Stimulated activated CD8-positive, alpha-beta memory T cell treated with anti-CD3 and anti-CD28 coated beads, Interleukin-12 subunit alpha, Interleukin-12 subunit beta, amount 100 ng/mL, for 24 hours (primary cell): ENCODE results near the gene ZDHHC1.

ENCODE experiments used
- DNase-seq: peaks from one replicate; pipeline ENCODE4 v3.0.0-alpha.2; 2020; ENCODE audit errors: extremely low read depth

Gene ZDHHC1, protein sequence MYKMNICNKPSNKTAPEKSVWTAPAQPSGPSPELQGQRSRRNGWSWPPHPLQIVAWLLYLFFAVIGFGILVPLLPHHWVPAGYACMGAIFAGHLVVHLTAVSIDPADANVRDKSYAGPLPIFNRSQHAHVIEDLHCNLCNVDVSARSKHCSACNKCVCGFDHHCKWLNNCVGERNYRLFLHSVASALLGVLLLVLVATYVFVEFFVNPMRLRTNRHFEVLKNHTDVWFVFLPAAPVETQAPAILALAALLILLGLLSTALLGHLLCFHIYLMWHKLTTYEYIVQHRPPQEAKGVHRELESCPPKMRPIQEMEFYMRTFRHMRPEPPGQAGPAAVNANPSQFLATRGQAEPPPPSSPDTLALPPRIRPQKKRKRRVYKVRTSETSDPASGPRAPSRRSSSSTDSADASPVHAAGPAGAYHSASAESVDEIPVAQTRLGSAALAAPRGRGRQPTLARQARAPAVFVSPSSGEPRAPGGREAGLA

DNA sequence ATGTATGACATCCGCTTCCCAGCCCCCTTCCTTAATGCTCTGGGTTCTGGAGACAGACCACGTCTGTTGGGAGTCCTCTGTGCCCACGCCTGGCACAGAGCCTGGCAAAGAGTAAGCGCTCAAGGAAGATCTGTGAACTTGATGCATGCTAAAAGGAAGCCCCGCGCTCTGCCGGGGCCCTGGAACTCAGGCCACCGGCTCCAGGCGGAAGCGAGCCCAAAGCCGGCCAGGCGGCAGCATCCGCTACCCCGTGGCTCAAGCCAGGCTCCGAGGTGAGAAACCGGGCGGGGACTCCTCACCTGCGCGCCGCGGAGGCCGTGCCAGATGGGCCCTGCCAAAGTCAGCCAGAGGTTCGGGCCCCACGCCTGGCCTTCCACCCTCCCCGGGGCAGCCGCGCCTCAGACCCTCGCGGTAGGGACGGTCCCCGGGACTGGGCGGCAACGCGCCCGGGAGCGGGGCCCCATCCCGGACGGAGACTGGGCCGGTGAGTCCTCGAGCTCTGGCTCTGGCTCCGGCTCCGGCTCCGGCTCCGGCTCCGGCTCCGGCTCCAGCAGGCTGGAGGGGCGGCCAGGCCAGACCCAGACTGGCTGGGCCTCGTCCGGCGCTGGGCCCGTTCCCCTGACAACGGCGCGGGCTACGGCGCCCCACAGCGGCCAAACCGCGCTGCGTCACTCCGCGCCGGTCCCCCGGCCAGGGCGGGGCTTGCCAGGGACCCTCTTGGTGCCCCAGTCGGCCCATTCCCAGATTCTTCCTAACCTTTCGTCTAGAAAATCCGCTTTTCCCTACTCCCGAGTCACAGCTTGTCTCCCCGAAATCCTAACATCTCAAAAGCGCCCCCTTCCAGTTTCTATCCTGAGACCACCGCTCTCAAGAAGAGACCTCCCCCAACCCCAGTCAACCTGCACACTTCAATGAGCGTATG is at the start of gene ZDHHC1:
TSS of gene ZDHHC1 (minus strand) at position 606 of the 922 bp plus-strand sequence. CDS start 8,702 bp downstream, outside the sequence.
- no peak for DNase-seq

DNA sequence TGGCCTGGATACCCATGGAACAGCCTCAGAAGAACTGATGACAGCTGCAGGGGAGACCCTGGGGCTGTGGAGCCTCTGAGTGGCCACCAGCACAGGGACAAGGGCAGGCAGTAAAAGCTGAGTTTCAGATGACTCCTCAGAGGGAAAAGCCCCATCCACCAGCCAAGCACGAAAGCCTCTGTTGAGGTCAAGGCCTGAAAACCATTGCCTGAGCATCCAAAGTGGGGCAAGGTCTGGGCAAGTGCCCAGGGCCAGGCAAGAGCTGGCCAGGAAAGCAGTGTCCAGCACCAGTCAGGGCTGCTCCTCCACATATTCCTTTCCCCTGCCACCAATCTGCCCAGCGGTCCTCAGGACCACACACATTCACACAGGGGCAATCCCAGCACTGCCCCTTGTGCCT is 48.3 kb upstream of the ZDHHC1 start:
- no peak for DNase-seq

DNA sequence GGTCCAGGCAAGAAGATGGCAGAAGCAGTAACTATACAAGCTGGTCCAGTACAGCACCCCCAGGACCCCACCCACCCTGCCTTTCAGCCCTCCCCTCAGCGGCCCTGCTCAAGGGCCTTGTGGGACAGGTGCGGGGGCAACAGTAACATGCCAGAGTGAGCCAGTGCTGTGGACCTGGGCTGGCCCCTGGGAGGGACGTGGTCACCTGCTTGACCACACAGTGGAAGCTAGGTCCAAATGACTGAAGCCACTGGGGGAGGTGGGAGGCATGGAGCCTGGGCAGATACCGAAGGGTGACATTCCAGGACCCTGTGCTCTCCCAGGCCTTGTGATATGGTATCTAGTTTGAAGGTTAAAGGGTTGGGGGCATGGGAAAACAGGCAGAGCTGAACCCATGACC is 47.4 kb upstream of the ZDHHC1 start:
- DNase-seq = no peak

DNA sequence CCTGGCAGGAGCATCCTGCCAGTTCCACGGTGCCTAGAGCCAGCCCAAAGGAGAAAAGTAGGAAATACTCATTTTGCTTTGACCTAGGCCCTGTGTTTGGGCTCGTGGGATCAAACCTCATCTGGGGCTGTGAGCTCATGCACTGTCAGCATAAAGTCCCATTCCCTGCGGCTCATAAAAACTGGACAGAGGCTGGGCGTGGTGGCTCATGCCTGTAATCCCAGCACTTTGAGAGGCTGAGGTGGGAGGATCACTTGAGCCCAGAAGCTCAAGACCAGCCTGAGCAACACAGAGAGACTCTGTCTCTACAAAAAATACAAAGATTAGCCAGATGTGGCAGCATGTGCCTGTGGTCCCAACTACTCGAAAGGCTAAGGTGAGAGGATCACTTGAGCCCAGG is 46.8 kb upstream of the ZDHHC1 start:
- DNase-seq = no peak

DNA sequence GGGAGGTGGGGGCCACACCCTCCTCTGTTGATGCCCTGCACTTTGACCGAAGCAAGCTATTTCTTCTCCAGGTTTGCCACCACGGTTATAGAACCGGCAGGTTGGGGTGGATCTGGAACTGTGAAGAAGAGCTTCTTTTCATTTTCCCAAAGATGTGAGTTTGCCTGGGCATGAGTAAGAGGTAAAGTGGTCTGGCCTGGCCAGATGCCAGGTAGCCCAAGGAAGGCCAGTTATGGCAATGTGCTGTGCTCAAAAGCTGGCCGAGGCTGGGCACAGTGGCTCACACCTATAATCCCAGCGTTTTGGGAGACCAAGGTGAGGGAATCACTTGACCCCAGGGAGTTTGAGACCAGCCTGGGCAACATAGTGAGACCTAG is 46.0 kb upstream of the ZDHHC1 start:
- no peak for DNase-seq

DNA sequence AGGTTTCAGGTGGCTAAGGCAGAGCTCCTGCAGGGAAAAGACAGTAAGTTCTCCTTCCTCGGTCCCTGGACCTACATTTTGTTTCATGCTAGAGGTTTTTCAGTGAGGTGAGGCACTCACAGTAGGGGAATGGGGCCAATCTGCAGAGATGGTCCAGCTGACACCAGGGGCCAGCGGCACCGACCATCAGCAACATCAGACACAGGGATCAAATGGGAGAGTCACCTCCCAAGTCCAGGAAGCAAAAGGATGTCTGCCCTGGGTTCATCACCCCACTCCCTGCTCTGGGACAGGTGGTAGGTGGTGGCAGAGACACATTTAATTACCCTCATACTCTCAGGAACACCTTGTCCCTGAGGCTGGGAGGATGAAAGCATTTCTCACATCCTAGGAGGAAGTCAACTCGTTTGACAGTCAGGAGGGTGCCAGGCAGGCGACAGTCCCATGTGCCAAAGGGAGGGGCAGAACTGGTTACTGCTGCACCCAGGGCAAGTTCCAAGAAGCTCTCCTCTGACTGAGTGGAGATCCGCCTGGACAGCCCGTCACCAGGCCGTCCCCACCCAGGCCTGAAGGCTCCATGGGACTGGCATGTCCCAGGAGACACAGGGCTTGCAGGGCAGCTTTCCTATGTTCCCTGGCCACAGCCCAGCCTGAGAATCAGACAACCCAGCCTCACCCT is 45.5 kb upstream of the ZDHHC1 start:
- no peak for DNase-seq

DNA sequence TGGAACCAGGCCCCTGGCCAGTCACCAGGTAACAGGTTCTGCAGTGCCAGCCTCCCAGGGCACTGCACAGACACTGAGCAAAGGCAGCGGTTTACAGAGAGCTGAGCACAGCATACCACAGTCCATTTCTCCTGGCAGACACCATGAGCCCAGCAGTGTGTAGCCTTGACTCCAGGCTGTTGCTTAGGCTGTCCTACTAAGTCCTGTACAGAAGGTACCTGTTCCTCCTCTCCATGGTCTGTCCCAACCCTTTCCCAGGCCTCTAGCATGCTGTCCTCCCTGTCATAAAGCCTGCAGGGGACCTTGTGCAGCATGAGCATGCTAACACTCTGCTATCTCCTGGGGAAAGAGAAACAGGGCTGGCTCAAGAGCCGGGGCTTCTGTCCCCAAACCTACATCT is 44.7 kb upstream of the ZDHHC1 start:
- DNase-seq = no peak

DNA sequence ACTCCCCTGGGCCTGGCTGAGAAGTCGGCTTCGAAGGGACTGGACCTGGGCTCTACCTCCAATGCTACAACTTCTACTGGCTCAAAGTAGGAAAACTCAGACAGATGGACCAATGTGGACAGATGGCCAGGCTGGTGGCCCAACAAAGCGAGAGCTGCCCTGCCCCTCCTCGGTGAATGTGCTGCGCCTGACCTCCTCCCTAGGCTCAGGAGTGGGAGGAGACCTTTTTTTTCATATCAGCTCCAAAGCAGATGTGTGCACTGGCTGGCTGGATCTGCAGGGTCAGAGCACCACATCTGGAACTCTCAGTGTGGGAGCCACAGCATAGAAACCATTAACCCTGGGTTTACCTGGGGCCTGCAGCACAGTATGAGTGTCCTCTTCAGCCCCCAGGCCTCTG is 43.9 kb upstream of the ZDHHC1 start:
- no peak for DNase-seq

DNA sequence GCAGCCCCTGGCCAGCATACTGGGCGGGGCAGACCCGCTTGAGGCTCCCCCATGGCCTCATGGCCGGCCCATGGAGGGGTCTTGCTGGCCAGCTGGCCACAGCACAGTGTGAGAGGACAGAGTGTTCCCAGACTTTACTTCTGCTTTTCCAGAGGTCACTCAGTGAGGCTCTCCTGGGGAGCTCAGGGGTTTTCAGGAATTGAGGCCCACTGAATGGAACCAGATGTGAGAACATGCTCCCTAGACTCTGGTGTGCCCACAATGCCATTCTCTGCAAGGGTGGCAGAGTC is 43.5 kb upstream of the ZDHHC1 start:
- no peak for DNase-seq

DNA sequence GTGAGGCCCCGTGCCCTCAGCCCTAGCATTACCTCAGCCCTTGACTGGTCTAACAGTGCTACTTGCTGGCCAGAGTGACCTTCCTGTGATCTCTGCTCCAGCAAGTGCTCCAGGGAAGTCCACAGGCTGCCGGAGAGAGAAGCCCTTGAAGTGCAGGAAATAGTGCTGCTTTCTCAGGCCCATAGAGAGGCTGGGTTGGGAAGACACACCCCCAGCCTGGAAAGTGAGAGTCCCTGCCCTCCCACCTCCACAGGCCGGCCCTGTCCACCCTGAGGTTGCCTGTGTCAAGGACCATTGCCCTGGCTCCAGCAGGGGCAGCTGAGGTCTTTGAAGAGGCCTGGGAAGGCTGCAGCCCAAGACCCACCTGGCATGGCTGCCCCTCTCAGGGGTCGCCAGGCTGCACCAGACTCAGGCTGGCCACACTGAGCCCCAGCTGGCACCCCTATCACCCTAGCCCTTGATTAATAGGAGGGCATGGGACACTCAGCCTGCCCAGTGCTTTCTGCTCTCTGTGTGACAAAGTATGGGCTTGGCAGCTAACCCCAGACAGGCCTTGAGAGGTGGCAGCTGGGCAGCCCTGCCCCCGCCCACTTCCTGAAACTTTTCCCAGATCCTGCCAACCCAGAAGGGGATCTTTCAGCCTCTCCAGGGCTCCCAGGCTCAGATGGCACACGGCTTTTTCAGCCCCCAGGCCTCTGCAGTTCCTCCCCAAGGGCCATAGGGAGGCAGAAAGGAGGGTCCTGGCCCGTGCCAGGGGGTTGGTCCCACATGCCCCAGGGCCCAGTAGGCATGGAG is 43.0 kb upstream of the ZDHHC1 start:
- no peak for DNase-seq

DNA sequence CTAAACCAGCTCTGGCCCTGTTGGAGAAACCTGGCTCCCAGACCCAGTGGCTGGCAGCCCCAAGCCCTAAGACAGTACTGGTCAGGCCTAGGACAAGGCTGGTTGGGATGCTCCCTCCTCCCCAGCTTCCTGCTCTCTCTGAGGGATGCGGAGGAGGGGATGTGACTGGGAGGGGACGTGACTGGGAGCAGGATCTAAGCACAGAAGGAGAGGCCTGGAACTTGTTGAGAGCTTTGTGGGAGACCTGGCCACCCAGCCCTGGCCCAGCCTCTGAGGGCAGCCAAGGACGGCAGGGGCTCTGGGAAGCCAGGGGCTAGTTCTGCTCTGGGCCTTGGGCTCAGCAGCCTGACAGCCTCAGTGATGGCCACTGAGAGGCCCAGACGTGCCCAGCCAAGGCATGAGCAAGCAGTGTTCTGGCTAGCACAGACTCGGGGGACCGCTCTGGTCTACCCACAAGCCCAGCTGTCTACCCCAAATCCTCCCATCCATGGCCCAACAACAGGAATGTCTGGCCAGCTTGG is 41.9 kb upstream of the ZDHHC1 start:
- no peak for DNase-seq

DNA sequence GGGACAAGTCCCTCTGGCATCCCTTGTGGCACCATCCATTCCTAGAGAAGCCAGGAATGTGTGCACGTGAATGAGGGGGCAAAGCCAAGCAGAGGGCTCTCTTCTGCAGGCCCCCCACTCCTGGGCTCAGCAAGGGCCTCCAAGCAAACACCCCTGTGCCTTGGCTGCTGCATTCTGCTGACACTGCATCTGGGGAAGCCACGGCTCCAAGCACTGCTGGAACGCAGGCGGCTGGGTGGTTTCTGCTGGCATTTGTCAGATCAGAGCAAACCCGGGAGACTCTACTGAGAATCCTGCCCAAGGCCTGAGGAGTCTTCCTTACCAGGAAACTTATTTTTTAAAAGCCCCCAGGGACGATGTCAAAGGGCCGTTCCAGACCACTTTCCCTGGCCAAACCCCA is 41.3 kb upstream of the ZDHHC1 start:
- DNase-seq = no peak

DNA sequence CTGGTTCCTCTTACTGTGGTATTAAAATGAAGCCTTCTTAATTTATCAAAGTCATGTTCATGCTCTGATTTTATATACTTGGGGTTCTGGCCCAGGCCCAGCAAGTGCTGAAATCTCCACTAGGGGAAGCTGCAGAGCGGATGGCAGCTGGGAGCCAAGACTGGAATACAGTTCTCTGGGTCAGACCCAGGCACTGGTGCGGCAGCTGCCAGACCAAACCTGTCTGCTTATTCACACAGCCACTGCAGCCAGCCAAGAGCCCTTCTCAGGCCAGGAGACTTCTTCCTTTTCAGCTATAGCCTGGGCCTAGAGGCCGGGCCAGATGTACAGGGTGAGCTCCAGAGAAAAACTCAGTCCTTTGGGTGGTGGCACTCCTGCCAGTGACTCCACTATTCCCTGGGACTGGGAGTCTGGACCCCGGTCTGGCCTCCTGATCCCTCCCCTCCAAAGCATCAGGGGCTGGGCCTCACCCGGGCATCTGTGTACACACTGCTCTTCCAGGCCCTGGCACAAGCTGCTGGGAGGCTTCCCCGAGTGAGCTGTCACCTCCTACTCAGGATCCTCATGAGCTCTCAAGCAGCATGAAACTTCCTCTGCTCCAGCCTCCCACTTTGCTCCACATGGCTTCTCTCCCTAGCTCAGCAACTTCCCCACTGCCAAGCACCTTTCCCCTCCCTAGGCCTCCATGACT is 40.3 kb upstream of the ZDHHC1 start:
- DNase-seq = no peak

DNA sequence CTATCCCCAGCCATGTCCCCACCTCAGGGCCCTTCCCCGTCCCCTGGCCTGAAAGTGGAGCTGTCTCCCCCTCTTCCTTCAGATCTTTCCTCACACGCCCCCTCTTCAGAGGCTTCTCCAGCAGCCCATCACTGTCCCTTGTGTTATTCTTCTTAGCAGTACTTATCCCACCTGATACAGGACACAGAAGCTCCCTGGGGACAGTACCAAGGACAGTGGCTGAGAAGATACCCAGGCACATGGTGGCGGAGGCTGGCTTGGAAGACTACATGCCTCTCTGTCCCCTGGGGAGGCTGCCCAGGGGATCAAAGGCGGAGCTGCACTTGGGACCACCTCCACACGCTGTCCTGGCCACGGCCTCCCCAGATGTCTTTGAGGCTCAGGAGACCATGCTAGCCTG is 38.6 kb upstream of the ZDHHC1 start:
- DNase-seq = no peak

DNA sequence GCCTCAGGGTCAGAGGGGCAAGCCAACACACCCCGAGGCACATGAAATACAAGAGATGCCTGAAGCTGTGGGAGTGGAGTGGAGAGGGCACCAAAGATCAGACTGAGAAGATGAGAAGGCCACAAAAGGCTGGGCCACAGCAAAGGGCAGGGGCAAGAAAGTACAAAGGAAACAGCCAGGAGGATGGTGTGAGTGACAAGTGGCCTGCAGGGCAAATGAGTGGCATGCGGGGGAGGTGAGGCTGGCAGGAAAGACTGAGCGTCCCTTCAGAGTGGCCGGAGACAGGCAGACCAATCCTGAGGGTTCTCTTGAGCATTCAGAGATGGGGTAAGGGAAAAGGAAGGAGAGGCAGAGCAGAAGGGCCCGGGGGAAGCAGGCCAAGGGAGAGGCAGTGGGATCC is 37.8 kb upstream of the ZDHHC1 start:
- DNase-seq = no peak

DNA sequence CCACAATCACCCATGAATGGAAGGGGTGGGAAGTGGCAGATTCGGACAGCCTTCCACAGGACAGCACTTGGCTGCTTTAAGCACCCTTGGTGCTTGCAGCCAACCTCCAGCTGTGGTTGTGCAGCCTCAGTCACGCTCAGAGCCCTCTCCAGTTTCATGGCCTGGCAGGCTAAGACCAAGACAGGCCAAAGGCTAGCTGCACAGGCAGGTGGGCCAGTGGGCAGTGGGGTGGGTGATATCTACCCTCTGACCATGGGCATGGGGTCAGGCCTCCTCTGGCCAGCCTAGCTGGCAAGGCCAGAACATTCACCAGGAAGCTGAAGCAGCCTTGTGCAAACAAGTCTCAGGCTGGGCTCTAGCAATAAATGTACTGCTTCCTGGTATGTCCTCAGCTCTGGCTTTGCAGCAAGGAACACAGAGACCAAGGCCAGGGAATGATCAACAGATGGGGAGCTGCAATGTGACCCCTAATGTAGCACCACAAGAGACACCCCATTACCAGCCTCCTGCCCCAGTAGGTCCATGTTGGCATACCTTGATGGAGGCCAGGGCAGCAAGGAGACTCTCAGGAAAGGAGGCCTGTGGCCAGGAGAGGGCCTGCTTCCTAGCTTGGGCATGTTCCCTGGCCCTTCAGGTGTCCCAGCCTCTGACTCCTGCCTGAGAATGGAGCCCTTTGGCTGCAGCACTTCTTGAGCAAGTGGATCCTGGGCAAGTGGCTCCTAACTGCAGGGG is 35.6 kb upstream of the ZDHHC1 start:
- no peak for DNase-seq

DNA sequence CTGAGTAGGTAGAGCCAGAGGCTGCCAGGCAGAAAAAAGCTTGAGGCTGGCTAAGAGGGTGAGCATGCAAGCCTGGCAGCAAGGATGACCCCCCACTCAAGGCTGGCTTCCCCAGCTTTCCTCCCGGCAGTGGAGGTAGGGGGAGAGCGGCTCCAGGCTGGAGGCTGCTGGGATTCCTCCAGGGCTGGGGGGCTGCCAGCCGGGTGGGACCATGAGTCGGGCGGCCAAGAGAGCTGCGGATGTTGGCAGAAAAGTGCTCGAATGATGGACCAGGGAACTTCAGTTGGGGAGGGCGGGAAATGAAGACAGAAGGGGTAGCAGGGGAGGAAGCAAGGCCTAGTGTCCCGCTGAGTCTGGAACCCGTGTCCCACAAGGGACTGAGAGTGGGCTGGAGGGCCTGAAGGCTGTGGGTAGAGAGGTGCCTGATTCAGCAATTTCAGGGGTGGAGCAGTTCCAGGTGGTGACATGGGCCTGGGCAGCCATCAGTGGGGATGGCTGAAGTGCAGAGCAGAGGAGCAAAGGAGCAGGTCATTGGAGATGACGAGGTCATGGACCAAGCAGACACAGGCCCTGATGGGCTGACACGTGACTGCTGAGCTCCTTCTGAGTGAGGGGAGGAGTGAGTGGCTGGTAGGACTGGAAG is 34.9 kb upstream of the ZDHHC1 start:
- DNase-seq = no peak

DNA sequence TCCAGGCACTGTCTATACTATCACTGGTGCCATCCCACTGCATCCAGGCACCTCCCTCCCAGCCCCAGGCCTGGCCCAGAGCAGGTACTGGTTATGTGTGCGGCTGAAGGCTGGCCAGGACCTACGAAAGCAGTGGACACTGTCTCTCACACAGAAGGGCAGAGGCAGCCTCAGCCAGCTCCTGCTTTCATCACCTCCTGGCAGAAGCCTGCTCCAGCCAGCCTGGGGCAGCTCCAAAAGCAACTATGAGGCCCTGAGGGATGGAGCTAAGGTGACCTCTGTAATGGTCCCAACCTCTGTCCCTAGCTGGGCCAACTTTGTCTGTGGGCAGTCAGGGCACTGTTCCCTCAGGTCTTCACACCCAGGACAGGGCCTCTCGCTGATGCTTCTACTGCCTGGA is 33.5 kb upstream of the ZDHHC1 start:
- no peak for DNase-seq

DNA sequence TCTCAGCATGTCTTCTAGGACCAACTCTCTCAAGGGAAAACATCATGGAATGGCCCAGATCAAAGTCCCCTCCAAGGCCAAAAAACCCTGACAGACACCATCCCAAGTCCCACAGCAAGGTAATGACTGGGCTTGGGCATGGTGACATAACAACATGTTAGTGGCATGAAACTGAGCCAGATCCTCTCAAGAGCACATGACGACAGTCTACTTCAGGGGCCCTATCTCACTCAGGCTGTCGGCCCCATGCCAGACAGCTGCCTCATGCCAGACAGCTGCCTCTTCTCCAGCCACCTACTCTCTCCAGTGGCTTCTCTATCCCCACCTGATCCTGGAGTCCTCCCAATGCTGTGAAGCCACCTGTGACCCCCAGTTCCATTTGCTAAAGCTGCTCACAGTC is 33.1 kb upstream of the ZDHHC1 start:
- no peak for DNase-seq

DNA sequence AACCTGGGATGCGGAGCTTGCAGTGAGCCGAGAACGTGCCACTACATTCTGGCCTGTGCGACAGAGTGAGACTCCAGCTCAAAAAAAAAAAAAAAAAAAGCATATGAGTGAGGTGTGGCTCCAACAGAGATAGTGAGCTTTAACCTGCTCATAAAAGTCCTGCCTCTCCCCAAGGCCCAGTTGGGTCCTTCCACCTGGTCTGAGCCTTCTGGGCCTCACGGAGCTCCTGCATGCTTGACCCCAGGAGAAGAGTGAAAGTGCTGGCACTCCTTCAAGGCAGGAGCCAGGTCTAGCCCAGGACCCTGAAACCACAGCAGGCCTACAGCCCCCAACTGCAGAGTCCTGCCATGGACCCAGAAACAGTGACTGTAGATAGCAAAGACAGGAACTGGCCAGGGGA is 32.3 kb upstream of the ZDHHC1 start:
- no peak for DNase-seq
